ENCODE results near the gene PSMB7.

Gene PSMB7

DNA sequence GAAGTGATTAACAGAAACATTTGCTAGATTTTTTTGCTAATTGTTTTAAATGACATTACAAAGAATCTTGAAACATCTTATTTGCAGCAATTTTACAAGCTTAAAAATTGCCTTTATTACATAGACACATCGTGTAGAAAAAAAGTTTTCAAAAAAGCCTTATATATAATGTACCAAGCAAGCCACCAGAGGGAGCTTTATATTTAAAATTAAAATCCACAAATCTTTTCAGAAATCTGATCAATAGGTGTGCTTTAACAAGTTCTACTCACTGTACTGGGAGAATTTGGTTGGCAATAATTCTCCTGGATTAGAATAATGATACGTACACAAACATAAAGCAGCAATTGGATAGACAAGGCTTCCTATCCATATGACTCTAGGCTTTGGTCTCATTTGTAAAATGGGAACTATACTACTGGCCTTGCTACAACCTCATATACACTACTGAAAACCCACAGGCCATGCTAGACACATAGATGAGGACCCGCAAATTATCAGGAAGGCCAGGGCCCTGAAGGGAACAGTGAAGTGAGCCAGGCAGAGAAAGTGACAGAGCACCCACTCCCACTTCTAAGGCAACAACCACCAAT lies 4.8 kb downstream of the PSMB7 start:
- DNase-seq (ENCODE audit: low spot score), result no peak

DNA sequence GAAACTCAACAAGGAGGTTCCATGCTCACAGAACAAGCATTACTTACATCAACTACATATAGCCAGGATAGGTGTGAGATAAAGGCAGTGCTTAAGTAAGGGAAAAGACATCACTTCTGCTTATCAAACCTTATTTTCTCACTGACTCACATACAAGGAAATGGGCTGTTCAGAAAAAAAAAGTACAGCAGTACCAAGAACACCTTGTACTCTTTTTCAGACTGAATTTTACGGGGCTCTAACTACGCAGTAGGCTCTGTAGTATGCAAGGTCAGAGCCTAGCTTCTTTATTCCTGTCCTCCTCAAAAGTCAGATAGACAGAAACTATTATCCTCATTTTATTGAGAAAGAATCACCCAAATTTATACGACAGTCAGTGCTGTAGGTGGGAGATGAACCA lies 5.8 kb downstream of the PSMB7 start:
- DNase-seq (ENCODE audit: low spot score), result no peak

DNA sequence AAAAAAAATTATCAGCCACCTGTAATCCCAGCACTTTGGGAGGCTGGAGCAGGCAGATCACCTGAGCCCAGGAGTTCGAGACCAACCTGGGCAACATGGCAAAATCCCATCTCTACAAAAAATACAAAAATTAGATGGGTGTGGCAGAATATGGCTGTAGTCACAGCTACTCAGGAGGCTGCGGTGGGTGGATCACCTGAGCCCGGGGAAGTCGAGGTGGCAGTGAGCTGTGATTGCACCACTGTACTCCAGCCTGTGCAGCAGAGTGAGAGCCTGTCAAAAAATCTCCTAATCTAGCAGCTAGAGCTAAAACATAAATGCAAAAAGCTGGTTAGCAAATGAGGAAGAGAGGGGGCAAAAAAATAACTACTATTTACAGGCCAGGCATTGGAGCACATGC lies 12.0 kb downstream of the PSMB7 start:
- no peak for DNase-seq (ENCODE audit: low spot score)

DNA sequence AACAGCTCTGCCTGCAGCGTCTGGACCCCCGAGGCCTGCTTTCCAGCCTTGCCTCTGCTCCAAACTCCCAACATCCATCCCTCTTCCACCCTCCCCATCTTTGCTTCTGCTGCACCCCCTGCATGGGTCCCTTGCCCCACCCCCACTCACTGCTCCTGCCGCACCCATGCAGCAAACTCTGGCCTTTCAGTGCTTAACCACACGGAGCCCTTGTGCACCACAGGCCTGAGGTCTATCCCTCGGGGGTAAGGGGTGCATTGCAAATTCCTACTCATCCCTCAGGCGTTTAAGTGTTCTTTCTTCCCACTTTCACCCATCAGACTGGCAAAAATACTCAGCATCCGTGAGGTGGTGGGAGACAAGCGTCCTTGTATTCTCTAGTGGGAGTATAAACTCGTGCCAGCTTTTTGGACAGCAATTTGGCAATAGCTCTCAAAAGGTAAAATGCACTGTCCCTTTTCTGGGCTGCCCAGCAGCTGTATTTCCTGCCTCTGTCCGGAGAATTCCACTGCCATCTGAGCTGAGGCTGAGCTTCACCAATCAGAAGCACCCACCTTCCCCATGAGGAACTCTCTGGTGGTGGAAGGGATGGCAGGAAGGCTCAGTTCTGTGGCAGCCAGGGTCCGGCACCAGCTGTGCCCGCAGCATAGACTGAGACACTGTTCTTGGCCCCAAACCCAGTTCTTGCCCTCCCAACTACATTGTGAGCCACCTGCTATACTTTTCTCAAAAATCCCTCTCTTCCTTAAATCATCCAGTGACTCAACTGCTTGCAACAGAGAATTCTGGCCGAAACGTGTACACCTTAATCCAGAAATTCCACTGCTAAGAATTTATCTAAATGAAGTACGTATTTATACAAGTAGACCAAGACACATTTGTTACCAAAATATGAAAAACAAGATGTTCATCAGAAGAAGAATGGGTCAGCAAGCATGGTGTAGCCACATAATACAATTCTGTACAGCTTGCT lies 15.0 kb downstream of the PSMB7 start:
- DNase-seq (ENCODE audit: low spot score), result no peak

DNA sequence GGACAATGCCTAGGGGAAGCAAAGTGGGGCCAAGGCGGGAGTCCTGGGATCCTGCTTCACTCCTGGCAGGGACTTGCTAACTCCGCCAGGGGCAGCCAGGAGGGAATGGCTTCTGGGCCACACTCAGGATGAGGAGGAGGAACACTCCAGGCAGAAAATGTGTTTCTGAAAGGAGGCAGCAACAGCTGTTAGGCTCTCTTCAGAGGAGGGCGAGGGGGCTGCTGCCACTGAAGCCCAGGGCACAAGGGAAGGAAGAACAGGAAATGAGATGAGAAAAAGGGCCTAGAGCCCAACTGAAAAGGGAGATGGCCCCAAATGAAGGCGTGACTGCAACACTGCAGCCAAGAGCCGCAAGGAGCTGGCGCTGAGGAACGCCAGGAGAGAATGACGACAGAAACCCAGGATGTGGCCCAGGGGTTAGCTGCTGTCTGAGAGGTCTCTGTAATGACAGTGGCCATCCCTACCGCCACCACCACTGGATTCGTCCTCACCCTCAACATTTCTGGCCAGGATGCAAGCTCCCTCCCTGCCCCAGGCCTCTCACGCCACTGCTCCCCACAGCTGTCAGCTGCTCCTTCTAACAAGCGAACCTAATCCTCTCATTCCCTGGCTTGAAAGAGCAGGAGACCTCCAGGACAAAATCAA lies 15.8 kb downstream of the PSMB7 start:
- no peak for DNase-seq (ENCODE audit: low spot score)

DNA sequence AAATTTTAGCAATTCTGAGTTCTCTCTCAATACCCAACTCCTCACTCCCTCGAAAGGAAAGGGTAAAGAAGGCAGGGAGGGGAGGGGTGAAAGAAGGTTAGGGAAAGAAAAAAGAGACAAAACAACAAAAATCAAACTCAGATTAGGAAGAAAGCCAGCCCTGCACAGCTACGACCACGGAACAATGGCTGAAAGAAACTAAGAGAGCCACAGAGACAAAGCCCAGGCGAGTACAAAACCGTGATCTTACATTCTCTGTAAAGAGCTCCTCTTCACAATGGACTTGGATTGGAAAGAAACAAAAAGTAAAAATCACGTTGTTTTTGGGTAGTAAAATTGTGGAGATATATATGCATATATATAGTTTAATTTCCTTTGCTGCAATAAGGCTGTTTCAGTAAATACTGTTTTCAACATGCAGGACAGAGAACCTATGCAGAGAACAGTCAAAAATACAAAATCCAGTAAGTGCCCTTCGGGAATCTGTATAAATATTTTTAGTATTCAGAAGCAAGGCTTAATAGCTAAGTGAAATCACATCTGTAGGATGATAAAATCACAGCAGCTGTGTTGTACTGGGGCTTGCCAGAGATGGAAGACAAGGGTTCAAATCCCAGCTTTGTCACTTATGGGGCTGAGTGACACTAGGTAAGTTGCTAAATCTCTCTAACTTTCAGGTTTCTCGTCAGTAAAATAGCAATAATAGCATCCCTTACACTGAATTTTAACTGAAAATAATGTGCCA lies 16.9 kb downstream of the PSMB7 start:
- no peak for DNase-seq (ENCODE audit: low spot score)

DNA sequence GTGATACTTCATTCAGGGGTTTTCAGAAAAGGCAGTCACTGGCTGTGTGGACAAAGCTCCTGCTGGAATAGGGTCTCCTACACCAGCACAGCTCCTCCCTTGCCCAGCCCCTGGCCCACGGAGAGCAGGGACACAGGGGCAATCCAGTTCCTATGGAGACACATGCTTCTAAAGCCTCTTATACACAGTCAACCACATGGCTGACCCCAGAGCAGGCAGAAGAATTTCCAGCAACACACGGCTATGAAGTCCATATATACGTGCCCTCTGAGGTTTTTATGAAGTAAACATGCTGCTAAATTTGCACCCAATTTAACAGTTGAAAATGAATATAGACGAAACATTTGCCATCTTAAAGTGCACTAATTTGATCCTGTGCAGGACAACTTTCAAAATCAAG lies 19.4 kb downstream of the PSMB7 start:
- no peak for DNase-seq (ENCODE audit: low spot score)

DNA sequence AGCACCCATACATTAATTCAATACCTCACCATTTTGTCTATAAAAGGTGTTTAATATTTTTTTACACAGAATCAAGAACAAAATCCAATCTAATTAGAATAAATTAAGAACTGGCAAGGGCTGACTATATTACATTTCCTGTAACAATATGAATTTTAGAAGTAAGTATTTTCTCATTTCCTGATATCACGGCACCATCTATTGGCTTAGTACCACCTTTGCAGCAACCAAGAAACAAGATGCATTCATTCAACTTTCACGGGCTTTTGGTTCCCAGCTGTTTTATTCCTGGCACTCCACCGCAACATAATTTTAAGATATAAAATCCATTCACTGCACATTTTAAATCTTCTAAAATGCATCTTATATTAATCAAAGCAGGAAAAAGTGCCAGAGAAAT lies 20.6 kb downstream of the PSMB7 start:
- DNase-seq (ENCODE audit: low spot score), result no peak

DNA sequence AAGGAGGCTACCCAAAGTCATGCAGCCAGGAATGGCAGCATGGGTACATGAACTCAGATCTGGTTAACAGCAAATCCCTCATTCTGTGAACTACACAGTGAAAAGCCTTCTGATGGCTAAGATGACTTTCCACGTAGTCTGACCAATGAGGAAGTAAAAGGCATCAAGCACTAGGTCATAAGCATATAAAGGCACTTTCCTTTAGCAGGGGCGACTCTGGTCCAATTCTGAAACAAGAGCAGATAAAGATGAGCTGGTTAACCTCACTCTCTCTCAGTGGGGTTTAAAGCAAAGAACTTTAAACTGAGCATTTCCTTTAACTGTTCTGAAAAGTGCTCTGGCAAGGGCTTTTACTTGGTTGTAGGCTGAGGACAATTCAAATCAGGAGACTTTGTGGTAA lies 21.1 kb downstream of the PSMB7 start:
- no peak for DNase-seq (ENCODE audit: low spot score)

DNA sequence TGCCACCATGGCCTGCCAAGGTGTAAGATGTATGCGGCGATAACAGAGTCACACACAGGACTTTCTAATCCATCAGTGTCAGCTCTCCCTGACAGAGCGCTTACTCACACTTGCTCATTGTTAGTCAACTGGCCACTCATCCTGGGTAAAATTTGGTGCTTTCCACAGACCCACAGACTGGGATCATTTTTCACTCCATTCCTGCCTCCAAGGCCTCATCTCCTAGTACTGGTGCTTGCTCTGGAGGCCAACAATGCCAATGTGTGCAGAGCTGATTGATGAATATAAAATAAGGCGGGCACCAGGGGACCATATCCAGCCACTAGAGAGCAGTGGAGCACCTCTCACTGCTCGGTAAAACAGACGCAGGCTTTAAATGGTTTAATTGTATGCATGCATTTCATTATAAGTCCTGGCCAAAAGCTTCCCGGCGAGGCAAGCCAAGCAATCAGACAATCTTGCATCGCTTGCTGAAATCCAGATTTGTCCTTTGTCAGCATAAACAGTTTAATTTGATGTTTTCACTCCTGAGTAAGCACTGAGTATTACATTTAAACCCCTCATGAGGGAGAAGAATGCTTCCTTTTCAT lies 22.3 kb downstream of the PSMB7 start:
- peak; percentile 71 for DNase-seq (ENCODE audit: low spot score)

DNA sequence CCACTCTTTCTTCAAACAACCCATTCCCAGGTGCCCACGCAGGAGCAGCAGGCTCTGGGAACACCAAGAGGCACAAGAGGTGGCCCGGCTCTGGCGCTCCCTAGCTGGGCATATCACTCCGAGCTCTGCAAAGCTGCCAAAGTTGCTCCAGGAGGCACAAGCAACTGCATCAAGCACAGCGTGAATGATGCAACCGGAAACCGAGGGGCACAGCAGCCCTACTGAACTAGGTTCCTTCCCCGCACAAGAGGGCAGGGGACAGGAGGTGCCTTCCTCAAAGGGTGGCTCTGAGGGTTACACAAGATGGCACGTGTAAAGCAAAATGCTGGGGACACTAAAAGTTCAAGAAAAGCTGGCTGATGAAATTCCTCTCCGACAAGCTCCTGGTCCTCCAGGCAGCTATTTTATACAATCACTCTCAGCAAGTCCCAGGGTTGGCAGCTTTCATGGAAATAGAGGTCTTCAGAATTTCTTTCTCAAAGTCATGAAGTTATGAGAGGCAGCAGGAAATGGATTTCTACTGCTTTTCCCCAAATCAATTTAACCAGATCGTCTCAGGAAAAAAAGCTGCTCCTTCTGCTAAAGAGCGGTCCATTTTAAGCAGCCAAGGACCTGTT lies 22.9 kb downstream of the PSMB7 start:
- DNase-seq (ENCODE audit: low spot score), result no peak

DNA sequence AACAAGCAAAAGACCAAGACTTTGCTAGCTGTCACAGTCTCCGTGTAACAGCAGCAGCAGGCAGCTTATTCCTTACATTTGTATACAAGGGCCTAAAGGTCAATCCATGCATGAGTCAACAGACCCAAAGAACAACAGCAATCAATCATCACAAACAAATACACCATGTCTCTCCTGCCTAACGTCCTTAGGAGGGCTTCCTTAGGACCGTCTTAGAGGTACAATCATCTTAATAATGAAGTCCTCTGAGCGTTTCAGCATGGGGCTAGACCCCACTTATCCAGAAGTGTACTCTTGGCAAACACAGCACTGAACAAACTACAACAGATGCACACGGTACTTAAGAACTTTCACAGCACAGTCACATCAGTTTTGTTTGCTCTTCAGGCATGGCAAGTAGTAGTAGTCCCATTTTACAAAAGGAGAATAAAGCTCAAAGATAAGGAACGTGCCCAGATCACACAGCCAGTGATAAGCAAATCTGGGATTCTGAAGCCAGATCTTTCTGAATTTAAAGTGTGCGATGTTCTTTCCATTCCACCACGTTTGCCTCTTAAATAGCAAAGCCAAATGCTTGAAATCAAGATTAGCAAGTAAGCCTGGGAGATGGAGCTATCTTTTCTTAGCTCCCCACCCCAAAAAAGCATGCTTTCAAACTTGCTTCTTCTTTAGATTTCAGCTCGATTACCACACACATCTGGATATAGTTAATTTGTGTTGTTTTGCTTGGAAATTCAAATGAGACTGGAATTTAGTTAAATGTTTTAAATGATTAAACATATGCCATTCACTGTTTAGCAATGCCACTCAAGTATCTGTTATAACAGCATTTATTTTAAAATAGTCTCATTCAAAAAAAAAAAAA lies 24.2 kb downstream of the PSMB7 start:
- DNase-seq (ENCODE audit: low spot score), result no peak

DNA sequence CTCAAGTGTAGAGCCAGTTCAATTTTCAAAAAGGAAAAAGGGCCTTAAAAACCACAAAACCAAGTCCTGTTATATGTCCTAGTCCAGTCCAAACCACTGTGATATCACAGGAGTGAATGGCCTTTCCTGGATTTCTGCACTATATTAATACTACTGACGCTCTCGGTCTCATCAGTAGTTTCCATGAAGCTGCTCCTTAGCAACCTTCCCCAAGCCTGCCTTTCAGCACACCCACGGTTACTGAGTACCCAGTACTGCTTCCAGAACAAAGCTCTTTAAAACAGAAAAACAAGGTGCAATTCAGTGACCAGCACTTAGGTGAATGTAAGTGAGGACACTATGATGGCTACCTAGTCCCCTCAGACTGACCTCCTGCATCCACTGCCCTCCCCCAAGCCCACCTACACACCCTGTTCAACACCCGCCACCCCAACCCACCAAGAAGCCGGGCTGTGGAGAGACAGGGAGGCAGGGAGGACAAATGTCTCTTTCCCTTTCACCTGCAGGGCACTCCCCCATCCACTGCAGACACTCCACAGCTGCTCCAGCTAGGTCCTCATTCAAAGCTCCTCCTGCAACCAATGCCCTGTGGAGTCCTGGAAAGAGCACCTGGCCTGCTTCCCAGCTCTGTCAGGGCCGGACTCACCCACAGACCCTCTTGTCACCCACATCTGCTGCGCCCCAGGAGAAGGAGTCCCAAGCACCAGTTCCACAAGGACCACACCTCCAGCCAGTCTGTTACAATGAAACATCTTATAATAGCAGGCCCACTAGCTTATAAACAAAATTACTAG lies 25.9 kb downstream of the PSMB7 start:
- DNase-seq (ENCODE audit: low spot score), result no peak

DNA sequence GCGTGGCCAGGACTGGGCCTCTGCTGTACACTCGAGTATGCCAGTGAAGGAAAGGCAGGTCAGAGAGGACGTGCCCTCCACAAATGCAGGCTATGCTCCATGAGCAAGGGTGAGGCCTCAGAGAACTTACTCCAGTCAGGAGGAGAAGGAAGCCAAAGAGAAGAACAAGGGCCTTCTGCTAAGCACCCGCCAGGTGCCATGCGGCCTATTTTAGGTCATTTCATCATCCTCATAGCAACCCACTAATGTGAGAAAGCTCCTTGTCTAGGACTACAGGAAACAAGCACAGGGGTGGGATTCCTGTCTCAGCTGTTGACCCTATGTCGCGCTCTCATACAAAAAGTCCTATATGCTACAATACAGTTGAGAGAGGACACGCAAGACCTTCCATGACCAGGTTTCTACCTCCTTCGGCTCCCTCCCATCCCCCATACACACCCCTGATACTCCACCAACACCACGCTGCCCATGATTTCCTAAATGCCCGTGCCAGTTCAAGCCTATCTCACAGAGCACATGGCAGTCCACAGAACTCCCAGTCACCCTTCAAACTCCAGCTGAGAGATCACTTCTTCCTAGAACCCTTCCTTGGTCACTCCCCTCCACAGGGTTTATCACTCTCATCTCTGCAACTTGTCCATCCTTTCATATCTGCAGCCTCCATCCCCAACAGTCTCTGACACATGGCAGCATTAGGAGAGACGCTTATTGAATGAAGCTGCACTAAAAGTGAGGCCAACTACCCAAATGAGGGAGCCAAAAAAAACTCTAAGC lies 26.8 kb downstream of the PSMB7 start:
- no peak for DNase-seq (ENCODE audit: low spot score)

DNA sequence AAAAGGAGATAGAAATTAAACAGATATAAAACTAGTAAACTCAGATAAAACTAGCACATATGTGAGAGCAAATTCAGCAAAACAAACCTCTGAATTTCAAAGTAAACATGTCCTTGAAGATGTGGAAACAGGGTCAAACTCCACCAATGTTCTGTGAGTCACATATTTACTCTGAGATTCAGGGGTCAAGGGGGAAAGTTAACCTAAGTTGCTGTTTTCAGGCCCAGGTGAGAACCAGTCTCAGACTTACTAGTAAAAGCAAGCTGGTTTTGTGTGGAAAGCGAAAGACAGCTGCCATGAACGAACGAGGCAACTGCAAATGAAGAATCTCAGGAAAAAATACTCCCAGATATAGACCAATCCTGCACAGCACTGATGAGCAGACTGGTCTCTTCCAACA lies 29.0 kb downstream of the PSMB7 start:
- no peak for DNase-seq (ENCODE audit: low spot score)

DNA sequence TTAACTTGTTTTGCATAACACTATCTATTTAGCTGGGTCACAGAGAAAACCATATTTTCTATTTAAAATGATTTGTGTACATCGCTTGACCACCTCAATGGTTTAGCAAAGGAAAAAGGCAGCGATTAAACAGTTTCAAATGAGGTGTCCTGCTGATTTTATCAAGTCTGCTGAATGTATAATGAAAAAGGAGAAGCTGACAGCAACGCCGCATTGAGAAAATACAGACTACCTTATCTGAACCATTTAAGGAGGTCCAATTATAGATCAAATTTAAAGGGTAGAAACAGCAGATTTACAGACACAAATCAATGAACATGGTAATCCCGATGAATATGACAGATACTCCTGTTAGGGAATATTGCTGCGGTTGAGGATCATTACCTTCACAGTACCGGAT lies 29.6 kb downstream of the PSMB7 start:
- DNase-seq (ENCODE audit: low spot score), result no peak

DNA sequence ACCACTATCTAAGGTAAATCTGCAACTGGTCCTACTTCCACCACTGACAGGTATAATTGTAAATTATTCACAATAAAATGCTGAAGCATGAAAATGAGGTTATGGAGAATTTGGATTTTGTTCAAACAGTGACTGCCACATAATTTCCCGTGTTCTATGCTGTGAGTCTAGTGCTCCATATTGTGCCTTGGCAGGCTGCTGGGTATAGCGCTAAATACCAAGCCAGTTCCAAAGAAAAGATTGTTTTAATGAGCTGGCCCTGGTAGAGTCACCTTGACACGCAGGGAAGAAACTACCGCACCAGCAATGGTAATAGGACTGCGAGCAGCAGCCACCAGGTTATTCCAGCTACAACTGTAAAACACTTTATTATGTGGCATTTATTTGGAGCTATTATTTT lies 30.4 kb downstream of the PSMB7 start:
- no peak for DNase-seq (ENCODE audit: low spot score)

DNA sequence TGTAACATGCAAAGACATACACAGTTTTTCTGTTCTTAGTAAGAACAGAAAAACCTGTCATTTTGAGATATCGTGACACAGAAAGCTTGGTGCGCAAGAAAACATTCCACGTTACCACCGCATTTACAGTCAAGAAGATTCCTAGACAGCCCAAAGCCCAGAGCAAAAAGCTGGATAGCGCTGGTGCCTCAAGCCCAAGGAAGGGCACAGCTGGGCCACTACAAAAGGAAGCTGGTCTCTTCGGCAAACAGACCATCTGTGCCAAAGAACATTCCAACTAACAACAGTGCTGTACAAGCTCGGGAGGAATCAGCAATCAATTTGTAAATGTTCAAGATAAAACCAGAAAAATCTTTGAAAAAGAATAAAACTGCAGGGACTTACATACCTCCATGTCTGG lies 31.0 kb downstream of the PSMB7 start:
- DNase-seq (ENCODE audit: low spot score), result no peak
